ENCODE measurements around the gene CAMK2A. TPM values are rescaled to one million over a fixed set of nuclear protein-coding genes. Genes with fewer than 3 reads are reported as not detected.
A peak's percentile ranks its signal among the peaks of the same experiment; 100 is the strongest.

Gene CAMK2A
- total RNA-seq, 4 donors from 2014 or later = 1.2 TPM; not detected in 3

DNA sequence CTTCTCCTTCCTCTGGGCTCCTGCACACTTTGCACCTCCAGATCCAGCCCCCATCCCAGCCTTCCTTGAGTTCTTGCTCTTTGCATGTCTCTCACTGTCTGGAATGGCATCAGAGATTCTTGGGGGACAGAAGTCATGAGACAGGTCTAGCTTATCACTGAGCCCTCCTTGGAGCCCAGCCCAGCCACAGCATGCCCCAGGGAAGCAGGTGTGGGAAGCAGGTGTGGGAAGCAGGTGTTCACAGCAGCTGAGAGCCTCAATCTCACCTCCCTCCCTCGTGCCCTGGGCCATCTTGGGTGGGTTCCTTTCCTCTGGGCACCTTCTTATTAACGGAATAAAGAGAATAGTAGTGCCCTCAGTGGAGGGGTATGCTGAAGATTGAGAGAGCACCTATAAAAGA, 72.5 kb downstream of the CAMK2A start:
- TF ChIP-seq CTCF (IDR thresholded peaks at IDR 0.05) (no peak), POLR2A (IDR thresholded peaks at IDR 0.05) (no peak)
- Histone ChIP-seq H3K36me3 (no peaks in the 10 kb centered on the region), H3K4me1 (peaks cover 0 to 27% (median 4%) of the 10 kb centered on the region in 4 donors), H3K4me3 (no peak overlapping the region), H3K27me3 (no peaks in the 10 kb centered on the region), H3K9me3 (no peaks in the 10 kb centered on the region), H3K27ac (peak overlapping the region in 3 of 4 donors; percentile 43 to 66 (median 65))
- DNase-seq = peak in 2 of 3 donors; percentile 61 to 72

GRCh38 chr5:150215979-150216944, 73.3 kb downstream of the CAMK2A start:
- Histone ChIP-seq H3K36me3 (no peaks in the 10 kb centered on the region), H3K4me3 (no peak overlapping the region), H3K4me1 (peaks cover 0 to 35% (median 4%) of the 10 kb centered on the region in 4 donors), H3K27ac (peak overlapping the region in 3 of 4 donors; percentile 43 to 66 (median 65)), H3K9me3 (no peaks in the 10 kb centered on the region), H3K27me3 (no peaks in the 10 kb centered on the region)
- peak in 2 of 3 donors; percentile 73 to 76 for DNase-seq
- TF ChIP-seq POLR2A (IDR thresholded peaks at IDR 0.05) (no peak), CTCF (IDR thresholded peaks at IDR 0.05) (no peak)

DNA sequence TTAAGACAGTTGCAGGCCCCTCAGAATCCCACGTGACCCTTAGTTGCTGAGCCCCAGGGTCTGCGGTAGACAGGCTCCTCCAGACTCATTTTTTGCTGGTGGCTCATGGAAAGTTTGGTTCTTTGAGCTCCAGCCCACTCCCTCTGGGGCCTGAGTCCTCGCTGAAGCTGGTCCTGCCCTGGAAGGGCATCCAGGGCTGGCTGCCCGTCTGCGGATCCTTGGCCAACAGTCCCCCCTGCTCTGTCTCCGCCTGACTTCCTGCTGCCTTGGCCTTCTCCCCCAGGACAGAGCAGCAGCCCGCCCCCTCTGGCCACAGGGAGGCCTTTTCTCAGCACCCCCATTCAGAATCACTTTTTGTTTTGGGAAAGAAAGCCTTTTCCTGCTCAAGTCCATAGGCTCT, 75.3 kb downstream of the CAMK2A start:
- H3K27me3 ChIP-seq = no peaks in the 10 kb centered on the region
- TF ChIP-seq CTCF (IDR thresholded peaks at IDR 0.05) = no peak
- no peak for TF ChIP-seq POLR2A (IDR thresholded peaks at IDR 0.05)
- no peak for DNase-seq
- H3K9me3 ChIP-seq = no peaks in the 10 kb centered on the region
- peak overlapping the region in 1 of 4 donors; percentile 2 for H3K27ac ChIP-seq
- H3K36me3 ChIP-seq = no peaks in the 10 kb centered on the region
- H3K4me1 ChIP-seq = peaks cover 2 to 53% (median 4%) of the 10 kb centered on the region in 4 donors
- H3K4me3 ChIP-seq = no peak overlapping the region

GRCh38 chr5:150213530-150213929, 76.0 kb downstream of the CAMK2A start:
- no peaks in the 10 kb centered on the region for H3K36me3 ChIP-seq
- no peak overlapping the region for H3K4me3 ChIP-seq
- TF ChIP-seq POLR2A (IDR thresholded peaks at IDR 0.05) (no peak), CTCF (IDR thresholded peaks at IDR 0.05) (no peak)
- H3K27me3 ChIP-seq = no peaks in the 10 kb centered on the region
- H3K9me3 ChIP-seq = no peaks in the 10 kb centered on the region
- no peak for DNase-seq
- peaks cover 4 to 61% (median 7%) of the 10 kb centered on the region in 4 donors for H3K4me1 ChIP-seq
- H3K27ac ChIP-seq = no peak overlapping the region

DNA sequence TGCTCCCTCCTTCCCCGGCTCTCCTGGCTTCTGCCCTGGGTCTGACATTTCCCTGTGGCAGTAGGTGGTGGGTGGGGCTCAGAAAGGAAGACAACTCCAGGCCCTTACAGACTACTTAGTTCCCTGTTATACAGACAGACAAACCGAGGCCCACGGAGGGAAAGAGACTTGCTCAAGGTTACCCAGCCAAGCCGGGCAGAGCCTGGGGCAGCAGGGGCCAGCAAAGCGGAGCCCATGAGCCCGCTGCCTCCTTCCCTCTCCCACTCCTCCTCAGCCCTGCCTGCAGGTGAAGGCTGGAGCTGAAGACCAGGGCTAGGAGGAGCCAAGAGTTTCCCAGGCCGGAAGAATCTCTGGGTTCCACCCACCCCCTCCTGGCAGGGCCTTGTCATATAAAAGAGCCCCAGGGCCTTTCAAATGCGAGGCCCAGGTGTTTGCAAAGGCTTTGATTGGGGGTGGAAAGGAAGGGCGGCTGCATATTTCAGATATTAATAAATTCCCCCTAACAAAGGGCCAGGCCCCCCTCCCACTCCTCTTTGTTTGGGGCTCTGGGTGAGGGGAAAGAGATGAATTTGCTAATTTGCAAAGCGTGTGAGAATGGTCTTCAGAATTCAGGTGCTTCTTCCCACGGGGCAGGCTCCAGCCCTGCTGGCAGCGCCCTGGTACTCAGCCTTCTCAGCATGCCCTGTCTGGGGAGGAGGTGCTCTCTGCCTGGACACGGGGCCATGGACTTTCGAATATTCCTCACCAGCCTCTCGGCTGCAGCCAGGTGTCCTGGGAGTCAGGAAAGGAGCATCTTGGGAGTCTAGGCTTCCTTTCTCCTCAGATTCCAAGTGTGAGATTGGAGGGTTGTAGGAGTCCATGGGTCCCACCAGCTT, 78.2 kb downstream of the CAMK2A start:
- H3K27me3 ChIP-seq = no peaks in the 10 kb centered on the region
- H3K27ac ChIP-seq = peak overlapping the region in 3 of 4 donors; percentile 59 to 77 (median 65)
- no peaks in the 10 kb centered on the region for H3K36me3 ChIP-seq
- peaks cover 0 to 51% (median 5%) of the 10 kb centered on the region in 4 donors for H3K4me1 ChIP-seq
- TF ChIP-seq POLR2A (IDR thresholded peaks at IDR 0.05) = no peak
- peak in 3 of 6 experiments; percentile 17 to 51 (median 36) for TF ChIP-seq CTCF (IDR thresholded peaks at IDR 0.05)
- H3K4me3 ChIP-seq = no peak overlapping the region
- H3K9me3 ChIP-seq = no peaks in the 10 kb centered on the region
- DNase-seq = peak in 2 of 3 donors; percentile 67 to 73

Data from Peyer's patch (tissue), 4 donors.